NCI-H748 (cell line): ENCODE measurements around the gene MME.

Source experiments
- DNase-seq: peaks from one replicate; lab custom pipeline; 2025; ENCODE audit not compliant: unreplicated experiment; lab: John Stamatoyannopoulos, UW

Gene MME

DNA sequence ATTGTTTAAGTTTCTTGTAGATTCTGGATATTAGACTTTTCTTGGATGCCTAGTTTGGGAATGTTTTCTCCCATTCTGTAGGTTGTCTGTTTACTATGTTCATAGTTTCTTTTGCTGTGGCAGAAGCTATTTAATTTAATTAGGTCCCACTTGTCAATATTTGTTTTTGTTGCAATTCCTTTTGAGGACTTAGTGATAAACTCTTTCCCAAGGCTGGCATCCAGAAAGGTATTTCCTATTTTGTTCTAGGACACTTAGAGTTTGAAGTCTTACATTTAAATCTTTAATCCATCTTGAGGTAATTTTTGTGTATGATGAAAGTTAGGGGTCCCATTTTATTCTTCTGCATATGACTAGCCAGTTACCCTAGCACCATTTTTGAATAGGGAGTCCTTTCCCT lies 54.9 kb downstream of the MME start:
- no peak for DNase-seq

DNA sequence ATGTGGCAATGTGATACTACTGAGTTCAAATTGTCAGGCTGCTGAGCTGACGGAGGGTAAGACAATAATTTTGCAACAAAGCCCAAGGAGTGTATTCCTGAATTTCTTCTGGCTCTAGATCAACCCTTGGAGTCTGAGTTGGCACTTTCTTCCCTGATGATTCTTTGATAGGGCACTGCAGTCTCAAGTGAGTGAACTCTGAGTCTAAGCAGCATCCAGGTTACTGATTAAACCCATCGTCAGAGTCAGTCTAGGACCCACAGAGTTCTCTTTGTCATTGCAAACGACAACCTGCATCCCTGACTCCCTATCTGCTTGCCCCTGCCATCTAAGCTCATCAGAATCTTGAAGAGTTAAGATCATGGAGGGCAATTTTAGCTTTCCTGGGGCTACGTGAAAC lies 58.6 kb downstream of the MME start:
- DNase-seq = no peak

DNA sequence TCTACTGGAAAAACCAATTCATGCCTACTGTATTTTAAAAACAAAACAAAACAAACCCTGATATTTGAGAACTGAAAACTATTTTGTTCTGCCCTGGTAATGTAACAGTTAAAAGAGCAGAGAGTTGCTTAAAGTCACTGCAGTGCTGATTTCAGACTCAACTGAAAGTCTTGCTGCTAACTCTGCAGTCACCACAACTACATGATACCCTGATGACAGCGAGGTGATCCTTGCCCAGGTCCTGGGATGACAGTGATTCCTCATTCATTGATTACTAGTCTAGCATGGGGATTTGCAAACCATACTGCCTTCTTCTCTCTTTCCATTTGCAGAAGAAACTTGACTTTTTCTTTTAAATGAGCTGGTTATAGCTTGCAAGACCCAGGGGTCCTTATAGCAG lies 67.5 kb downstream of the MME start:
- no peak for DNase-seq

GRCh38 chr3:155149494-155149893 lies 69.4 kb downstream of the MME start:
- DNase-seq = no peak

DNA sequence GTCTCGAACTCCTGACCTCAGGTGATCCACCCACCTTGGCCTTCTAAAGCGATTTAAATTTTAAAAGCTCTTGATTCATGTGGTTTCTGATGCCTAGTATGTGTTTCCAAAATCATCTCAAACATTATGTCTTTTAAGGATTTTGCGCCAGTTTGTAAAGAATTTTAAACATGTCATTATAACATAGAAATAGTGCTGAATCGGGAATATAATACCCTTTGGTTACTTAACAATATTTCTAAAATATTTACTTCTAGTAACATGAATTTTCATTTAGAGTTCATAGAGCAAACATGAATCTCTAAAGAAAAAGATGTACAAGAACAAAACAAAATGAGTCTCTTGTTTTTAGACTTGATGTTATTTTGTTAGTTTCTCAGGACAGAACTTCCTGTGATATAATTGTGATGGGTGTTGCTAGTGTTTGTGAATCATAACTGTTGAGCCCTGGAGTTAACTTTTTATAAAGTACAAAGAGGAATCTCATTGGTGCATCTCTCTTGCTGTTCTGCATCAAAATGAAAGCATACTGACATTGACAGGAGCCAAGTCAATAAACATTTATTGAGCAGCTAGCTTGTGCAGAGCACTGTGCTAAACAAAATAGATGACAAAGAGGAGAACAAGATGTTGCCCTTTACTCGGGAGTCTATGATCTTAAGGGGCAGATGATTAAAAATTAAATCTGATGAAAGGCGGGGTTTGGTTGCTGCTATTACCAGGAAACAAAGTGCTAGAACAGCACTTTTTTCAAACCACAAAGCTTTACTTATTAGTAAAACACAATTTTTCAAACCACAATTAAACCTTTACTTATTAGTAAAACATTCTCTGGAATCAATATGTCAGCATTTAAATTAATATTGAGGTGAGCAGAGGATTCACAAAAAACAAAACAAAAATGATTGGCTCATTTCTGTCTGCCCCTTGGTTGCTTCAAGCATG lies 73.4 kb downstream of the MME start:
- DNase-seq = no peak

GRCh38 chr3:155154255-155154654 lies 74.1 kb downstream of the MME start:
- DNase-seq = no peak

DNA sequence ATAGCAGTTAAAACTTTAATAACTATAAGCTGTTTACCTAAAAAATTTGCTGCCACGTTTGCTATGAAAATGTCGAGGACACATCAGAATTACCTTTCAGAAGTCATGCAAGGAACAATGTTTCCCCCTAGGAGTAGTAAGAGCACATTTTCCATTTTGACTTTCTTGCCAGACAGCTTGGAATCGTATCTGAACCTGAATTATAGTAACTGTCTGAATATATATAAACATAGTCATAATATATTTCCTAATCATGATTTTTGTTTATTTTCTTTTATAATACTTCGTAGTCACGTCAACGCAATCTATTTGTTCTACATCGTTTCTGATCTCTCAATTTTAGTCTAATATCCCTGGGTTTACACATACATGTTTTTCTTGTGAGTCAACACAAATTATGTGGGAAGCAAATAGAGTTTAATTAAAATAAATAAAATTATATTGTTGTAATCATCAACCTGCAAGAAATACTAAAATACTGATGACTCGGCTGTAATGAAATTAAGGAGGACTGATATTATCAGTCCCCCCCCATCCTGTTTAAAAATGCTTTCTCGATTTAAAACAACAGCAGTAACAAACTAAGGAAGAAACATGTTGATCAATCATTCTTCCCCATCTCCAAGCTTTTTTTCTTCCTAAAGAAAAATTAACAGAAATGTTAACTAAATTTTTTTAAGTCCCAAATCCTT lies 78.4 kb downstream of the MME start:
- DNase-seq = no peak

DNA sequence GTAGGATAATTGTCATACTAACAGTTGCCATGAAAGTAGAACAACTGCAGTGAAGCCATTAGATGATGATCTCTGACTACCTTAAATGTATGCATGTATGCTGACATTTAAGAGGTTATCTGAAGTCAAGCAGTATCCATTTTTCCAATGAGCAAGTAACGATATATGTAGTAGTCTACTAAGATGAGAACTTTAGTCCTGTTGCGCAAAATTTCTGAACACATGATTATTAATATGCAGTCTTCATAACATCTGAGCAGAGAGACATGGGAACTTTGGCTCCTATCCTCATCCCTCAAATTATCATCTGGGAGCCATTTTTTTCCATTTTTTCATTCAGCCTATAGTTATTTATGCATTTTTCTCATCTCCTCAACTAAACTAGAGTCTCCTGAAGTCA lies 79.2 kb downstream of the MME start:
- DNase-seq = no peak

DNA sequence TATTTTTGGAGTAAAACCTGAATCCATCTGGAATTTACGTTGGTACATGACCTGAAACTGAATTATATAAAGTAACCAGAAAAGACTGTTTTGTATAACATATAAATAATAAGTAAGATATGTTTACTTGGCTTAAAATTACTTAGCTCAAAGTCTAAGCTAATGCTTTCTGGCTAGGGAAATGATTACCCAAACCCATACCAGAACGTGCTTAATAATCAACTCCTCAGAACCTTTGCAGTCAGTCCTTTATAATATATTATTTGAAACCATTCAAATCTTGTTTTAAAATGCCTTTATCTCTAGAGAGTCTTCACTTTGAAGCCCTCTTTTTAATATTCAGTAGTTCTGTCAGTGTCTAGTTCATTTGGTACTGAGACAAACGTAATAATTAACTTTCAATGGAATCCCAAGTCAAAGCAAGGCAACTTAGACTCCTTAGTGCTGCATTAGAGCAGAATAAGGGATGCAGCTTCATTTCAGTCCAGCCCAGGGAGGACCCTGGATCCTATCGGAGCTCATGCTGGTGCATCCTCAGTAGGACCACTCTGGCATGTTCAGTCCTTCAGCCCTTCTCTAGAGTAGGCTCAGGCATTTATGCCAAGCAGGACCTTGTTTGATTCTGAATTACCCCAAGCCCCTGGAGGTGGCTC lies 81.6 kb downstream of the MME start:
- no peak for DNase-seq

DNA sequence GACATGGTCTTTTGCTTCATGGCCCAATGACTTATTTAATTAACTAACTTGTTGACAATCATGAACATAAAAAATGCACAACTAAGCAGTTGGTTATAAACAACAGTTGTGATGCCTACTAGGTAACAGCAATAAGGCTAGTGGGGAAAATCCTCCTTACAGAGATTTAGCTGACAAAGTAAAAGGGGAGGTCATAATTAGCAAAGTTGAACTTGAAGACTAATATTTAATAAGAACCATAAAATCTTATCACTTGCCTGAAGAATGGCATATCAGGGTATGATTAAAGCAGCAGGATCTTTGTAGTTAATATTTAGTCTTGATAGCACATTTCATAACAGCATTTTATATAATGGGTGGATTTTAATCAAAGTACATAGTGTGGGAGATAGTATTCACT lies 84.2 kb downstream of the MME start:
- DNase-seq = no peak

DNA sequence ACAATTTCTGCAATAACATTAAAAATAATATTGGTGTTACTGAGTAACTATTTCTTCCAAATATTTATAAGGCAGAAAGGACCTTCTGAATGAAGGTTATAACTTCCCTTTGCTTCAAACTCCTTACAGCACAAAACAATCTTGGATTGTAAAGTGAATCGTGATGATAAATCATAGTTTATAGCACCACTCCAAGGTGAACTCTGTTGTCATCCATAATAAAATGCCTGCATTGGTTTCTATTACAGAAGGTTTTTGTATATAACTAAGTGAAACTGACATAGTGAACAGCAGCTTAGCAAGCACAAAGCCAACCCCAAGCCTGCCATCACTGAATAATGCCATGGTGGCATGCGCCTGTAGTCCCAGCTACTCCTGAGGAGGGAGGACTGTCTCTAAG lies 86.3 kb downstream of the MME start:
- no peak for DNase-seq

DNA sequence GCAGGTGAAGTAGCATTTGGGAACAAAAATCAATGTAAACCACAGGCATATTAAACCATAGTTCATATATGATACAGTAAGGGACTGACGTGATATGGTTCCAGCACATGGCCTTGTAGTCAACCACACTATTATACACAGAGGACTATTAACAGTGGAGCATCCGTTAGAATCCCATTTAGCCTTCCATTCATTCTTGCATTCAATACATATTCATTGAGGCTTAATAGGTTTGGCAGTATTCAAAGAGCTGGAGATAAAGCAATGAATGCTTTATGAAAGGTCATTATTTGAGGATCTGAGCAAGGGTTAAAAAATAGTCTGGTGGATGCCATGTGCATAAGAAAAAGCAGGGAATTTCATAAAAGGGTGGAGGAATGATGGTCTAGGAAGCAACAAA lies 89.1 kb downstream of the MME start:
- no peak for DNase-seq

GRCh38 chr3:155173771-155174170 lies 93.7 kb downstream of the MME start:
- DNase-seq = no peak

- DNase-seq = no peak
Observed at GRCh38 chr3:155178810-155179436, 98.8 kb downstream of the MME start.

- no peak for DNase-seq
Observed at GRCh38 chr3:155179437-155179827, 99.3 kb downstream of the MME start.

DNA sequence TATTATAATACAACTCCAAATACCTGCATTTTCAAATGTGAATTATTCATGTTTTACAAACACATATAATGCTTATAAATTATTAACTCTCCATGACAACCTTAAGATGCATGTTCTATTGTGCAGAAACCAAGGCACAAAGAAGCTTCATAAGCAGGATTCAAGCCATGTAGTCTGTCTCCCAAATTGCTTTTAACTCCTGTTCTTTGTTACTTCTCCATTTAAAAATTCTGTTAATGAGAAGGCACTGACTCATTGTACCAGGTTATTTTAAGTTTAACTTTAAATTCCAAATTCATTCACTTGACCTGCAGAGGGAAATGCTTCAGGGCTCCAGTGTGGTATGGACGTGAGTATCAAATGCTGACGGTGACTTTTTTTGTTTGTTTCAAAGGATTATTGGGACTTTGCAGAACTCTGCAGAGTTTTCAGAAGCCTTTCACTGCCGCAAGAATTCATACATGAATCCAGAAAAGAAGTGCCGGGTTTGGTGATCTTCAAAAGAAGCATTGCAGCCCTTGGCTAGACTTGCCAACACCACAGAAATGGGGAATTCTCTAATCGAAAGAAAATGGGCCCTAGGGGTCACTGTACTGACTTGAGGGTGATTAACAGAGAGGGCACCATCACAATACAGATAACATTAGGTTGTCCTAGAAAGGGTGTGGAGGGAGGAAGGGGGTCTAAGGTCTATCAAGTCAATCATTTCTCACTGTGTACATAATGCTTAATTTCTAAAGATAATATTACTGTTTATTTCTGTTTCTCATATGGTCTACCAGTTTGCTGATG lies 100.0 kb downstream of the MME start:
- no peak for DNase-seq

DNA sequence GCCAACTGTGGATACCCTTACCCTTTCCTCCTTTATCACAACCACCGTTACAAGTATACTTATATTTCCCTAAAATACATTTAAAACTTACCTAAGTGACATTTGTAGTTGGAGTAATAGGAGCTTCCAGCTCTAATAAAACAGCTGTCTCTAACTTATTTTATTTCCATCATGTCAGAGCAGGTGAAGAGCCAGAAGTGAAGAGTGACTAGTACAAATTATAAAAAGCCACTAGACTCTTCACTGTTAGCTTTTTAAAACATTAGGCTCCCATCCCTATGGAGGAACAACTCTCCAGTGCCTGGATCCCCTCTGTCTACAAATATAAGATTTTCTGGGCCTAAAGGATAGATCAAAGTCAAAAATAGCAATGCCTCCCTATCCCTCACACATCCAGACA lies 102.3 kb downstream of the MME start:
- no peak for DNase-seq

GRCh38 chr3:155184011-155184410 lies 103.9 kb downstream of the MME start:
- no peak for DNase-seq

DNA sequence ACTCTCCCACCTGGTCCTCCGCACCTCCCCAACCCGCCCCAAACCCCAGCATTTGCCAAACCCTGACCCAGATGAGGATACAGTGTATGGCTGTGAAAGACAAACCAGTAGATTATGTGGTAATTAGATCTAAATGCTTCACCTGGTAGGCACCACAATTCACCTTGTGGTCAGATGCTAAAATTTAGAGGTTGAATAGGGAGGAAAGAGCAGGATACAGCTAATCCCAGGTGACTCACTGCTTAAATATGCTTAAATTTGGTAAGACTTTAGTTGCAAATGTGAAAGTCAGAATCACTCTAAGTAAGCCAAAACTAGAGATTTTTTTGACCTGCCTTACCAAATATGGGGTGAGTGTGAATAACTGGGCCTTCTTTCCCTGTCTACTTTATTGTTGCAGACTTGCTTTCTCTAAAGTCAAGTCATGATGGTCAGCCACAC lies 105.5 kb downstream of the MME start:
- no peak for DNase-seq

DNA sequence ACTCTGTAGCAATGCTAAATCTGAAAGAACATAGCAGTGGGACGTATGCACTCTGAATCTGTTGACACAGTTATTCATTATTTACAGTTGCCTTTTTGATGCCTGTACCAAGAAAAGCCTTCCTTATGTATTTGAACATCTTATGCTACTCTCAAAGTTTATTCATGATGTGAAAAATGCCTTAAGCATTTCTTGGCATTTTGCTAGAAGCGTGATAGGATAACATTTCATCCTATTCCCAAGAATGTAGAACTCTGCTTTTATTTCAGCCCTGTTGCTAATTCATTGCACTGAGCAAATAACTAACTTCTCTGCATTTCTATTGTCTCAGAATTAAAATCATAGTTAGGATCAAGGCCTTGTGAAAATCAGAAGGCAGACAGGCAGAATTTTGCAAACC lies 107.9 kb downstream of the MME start:
- no peak for DNase-seq

DNA sequence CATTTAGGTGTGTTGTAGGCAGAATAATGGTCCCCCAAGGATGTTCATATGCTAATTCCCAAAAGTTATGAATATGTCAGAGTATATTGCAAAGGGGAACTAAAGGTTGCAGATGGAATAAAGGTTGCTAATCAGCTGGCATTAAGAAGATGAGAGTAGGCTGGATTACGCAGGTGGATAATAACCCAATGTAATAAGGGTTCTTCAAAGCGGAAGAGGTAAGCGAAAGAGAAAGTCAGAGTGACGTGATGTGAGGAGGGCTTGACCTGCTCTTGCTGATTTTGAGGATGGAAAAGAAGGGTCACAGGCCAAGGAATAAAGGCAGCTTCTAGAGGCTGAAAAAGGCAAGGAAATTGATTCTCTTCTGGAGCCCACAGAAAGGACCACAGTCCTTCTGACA lies 109.4 kb downstream of the MME start:
- DNase-seq = no peak
